Panc1 (cell line): ENCODE measurements around the gene TJP2. TPM values are rescaled to one million over a fixed set of nuclear protein-coding genes. Genes with fewer than 3 reads are reported as not detected.

ENCODE experiments used
- ATAC-seq: fragments of 200-7000 bp; cut with Tn5 transposase; 2 replicates; pipeline ENCODE4 v1.9.1; 2020; ENCODE audit warnings: mild to moderate bottlenecking, moderate library complexity
- BruUV-seq: library from RNA; stranded (reverse); fragments of 400-500 nt; replicated peaks from 2 replicates; lab custom pipeline; 2021; lab: Mats Ljungman, UMichigan
- CTCF ChIA-PET: fragments of 300-600 bp; sonication (Branson Sonifier 250); formaldehyde crosslinking; loops from one replicate; lab custom pipeline; 2022; ENCODE audit warnings: antibody characterized with exemption; lab: Charles Lee
- POLR2A ChIA-PET: fragments of 300-600 bp; sonication (Branson Sonifier 250); formaldehyde crosslinking; loops from one replicate; lab custom pipeline; 2022; ENCODE audit warnings: antibody characterized with exemption; lab: Charles Lee
- DNase-seq: peaks from one replicate; pipeline ENCODE4 v3.0.0-alpha.2; 2010; ENCODE audit warnings: low read depth, low spot score
- H3K27ac ChIP-seq: 2 replicates; pipeline ENCODE4 v1.5.1; 2011; ENCODE audit warnings: mild to moderate bottlenecking, low read length, inconsistent platforms
- H3K27me3 ChIP-seq: fragments of 200-500 bp; sonication (Bioruptor generic); 2 replicates; pipeline ENCODE4 v1.6.0; 2014; ENCODE audit warnings: low read length, inconsistent platforms; ENCODE audit not compliant: control insufficient read depth, insufficient read depth
- H3K36me3 ChIP-seq: fragments of 200-500 bp; sonication (Bioruptor generic); 2 replicates; pipeline ENCODE4 v1.5.1; 2014; ENCODE audit warnings: inconsistent platforms, mild to moderate bottlenecking, low read length, moderate library complexity; ENCODE audit not compliant: control insufficient read depth, insufficient read depth
- H3K4me1 ChIP-seq: 2 replicates; pipeline ENCODE4 v1.5.1; 2011; ENCODE audit warnings: inconsistent platforms, mild to moderate bottlenecking, low read length, moderate library complexity; ENCODE audit not compliant: control insufficient read depth, insufficient read depth
- H3K4me3 ChIP-seq, 2 experiments: 2 replicates each; pipeline ENCODE4 v1.5.1; 2011 to 2012; ENCODE audit warnings: low read depth in 2 of 2, low read length in 2 of 2, mild to moderate bottlenecking in 2 of 2, inconsistent platforms in 1 of 2, moderate library complexity in 1 of 2
- H3K9me3 ChIP-seq: fragments of 200-500 bp; sonication (Bioruptor generic); 2 replicates; pipeline ENCODE4 v1.5.1; 2014; ENCODE audit warnings: low read depth, mild to moderate bottlenecking, inconsistent platforms, low read length, moderate library complexity; ENCODE audit not compliant: control insufficient read depth, insufficient read depth
- POLR2AphosphoS5 ChIP-seq: IDR thresholded peaks from 2 replicates; pipeline ENCODE4 v1.6.1; 2012; ENCODE audit warnings: mild to moderate bottlenecking, low read depth, low read length, moderate library complexity
- SIN3A ChIP-seq: IDR thresholded peaks from 2 replicates; pipeline ENCODE4 v1.6.1; 2012; ENCODE audit warnings: low read depth, mild to moderate bottlenecking, low read length, moderate library complexity, borderline replicate concordance; ENCODE audit not compliant: insufficient read depth
- TCF7L2 ChIP-seq: IDR thresholded peaks from 2 replicates; pipeline ENCODE4 v1.6.1; 2011; ENCODE audit warnings: mild to moderate bottlenecking, low read depth, low read length, inconsistent platforms
- in situ Hi-C: cut with HindIII; loops from 2 replicates; pipeline ENCODE4 v1.10.0; 2016; ENCODE audit warnings: low sequenced_read_pairs, low pct_unique_long_range_greater_than_20kb
- intact Hi-C: fragments of 100-400 bp; cut with micrococcal nuclease; formaldehyde crosslinking; loops from one replicate; pipeline ENCODE4 v1.10.0; 2022; ENCODE audit not compliant: unreplicated experiment
- total RNA-seq: library from RNA; stranded (reverse); gene quantifications from one replicate; pipeline ENCODE4 v1.2.1, GENCODE V29; 2021; ENCODE audit not compliant: unreplicated experiment
- TF ChIP-seq, protein P1 (sequence below), 2 experiments: IDR thresholded peaks; 2 replicates each; pipeline ENCODE4 v1.6.1; 2011 to 2012; ENCODE audit warnings: low read depth in 2 of 2, control low read depth in 1 of 2, low read length in 1 of 2, mild to moderate bottlenecking in 1 of 2, moderate library complexity in 1 of 2; ENCODE audit not compliant: insufficient read depth in 1 of 2
- TF ChIP-seq, protein P2 (sequence below): fragments of 450-650 bp; IDR thresholded peaks from 2 replicates; pipeline ENCODE4 v1.5.1; 2017; ENCODE audit warnings: mild to moderate bottlenecking

Gene TJP2
- total RNA-seq, 1 experiment from 2014 or later: 40.2 TPM

DNA sequence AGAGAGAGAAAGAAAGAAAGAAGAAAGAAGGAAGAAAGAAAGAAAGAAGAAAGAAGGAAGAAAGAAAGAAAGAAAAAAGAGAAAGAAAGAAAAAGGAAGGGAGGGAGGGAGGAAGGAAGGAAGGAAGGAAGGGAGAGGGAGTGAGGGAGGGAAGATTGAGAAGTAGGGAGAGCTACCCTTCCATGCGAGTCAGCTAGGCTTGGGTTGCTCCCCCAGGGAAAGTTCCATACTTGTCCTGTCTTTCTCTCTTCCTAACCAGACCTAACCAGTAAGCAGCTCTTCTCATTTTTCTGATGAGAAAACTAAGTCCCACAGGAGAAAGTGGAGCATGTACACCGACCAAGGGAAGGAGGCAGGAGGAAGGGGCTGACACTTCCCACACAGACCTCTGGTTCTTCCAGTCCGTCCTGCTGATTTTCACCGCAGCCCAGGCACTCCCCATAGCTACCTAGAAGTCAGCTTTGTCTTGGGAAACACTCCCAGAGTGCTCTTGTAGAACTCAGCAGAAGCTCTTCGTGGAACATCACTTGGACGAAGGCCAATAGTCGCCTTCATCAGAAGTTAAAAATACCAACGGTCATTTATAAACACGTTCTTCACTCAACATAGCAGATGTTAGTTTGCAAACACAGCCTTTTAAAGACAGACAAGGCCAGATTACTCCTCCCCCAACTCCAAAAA lies 121.9 kb downstream of the TJP2 start:
- DNase-seq (no peak), ATAC-seq (no peak)
- POLR2A ChIA-PET: no interaction called here
- in situ Hi-C loops: no loop called here
- Histone ChIP-seq H3K27me3 (no peaks in the 10 kb centered on the region), H3K27ac (no peak overlapping the region), H3K9me3 (no peaks in the 10 kb centered on the region), H3K36me3 (no peaks in the 10 kb centered on the region), H3K4me3 (no peak overlapping the region), H3K4me1 (no peaks in the 10 kb centered on the region)
- no TSS peak for BruUV-seq
- TF ChIP-seq, protein P1, sequence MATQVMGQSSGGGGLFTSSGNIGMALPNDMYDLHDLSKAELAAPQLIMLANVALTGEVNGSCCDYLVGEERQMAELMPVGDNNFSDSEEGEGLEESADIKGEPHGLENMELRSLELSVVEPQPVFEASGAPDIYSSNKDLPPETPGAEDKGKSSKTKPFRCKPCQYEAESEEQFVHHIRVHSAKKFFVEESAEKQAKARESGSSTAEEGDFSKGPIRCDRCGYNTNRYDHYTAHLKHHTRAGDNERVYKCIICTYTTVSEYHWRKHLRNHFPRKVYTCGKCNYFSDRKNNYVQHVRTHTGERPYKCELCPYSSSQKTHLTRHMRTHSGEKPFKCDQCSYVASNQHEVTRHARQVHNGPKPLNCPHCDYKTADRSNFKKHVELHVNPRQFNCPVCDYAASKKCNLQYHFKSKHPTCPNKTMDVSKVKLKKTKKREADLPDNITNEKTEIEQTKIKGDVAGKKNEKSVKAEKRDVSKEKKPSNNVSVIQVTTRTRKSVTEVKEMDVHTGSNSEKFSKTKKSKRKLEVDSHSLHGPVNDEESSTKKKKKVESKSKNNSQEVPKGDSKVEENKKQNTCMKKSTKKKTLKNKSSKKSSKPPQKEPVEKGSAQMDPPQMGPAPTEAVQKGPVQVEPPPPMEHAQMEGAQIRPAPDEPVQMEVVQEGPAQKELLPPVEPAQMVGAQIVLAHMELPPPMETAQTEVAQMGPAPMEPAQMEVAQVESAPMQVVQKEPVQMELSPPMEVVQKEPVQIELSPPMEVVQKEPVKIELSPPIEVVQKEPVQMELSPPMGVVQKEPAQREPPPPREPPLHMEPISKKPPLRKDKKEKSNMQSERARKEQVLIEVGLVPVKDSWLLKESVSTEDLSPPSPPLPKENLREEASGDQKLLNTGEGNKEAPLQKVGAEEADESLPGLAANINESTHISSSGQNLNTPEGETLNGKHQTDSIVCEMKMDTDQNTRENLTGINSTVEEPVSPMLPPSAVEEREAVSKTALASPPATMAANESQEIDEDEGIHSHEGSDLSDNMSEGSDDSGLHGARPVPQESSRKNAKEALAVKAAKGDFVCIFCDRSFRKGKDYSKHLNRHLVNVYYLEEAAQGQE (IDR thresholded peaks at IDR 0.05; ENCODE audit: insufficient read depth in 1 of 2, low read depth in 2 of 2, low read length in 1 of 2): no peak
- TF ChIP-seq, protein P2, sequence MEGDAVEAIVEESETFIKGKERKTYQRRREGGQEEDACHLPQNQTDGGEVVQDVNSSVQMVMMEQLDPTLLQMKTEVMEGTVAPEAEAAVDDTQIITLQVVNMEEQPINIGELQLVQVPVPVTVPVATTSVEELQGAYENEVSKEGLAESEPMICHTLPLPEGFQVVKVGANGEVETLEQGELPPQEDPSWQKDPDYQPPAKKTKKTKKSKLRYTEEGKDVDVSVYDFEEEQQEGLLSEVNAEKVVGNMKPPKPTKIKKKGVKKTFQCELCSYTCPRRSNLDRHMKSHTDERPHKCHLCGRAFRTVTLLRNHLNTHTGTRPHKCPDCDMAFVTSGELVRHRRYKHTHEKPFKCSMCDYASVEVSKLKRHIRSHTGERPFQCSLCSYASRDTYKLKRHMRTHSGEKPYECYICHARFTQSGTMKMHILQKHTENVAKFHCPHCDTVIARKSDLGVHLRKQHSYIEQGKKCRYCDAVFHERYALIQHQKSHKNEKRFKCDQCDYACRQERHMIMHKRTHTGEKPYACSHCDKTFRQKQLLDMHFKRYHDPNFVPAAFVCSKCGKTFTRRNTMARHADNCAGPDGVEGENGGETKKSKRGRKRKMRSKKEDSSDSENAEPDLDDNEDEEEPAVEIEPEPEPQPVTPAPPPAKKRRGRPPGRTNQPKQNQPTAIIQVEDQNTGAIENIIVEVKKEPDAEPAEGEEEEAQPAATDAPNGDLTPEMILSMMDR: no peak
- intact Hi-C loops: no loop called here
- CTCF ChIA-PET: no interaction called here

DNA sequence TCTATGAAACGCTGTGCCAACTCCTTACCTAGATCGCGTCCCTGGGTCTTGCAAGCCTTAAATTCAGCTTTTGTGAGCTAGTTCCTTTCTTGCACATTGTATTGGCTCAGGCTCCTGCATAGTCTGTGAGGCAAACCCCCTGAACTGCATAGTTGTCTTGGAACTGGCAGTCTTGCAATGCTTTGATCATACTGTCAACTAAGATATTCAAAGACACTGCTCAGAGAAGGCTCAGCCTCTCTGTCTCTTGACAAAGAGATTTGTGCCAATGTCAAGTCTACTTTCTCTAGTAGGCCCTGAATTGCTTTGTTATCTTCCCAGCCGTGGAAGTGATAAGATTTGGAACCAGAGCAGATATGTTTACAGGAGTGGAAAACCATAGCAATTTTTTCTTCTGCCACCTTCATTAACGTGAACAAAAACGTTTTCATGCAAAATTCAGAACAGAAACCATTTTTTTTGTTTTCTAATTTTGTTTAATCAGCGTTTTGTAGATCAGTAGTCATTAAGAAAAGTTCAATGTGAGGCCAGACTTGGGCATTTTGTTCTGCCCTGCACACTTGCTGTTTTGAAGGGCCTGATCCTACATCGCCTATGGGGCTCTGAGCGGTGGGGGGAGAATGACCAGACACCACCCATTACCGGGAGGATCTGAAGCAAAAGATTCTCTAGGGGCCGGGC lies 123.4 kb downstream of the TJP2 start:
- in situ Hi-C loops (no loop called here), intact Hi-C loops (no loop called here)
- POLR2A ChIA-PET: no interaction called here
- no peaks in the 10 kb centered on the region for H3K9me3 ChIP-seq
- H3K27me3 ChIP-seq: no peaks in the 10 kb centered on the region
- H3K36me3 ChIP-seq: no peaks in the 10 kb centered on the region
- ATAC-seq (no peak), DNase-seq (no peak)
- no peak overlapping the region for H3K4me3 ChIP-seq
- TF ChIP-seq TCF7L2 (no peak), POLR2AphosphoS5 (no peak), SIN3A (no peak)
- TF ChIP-seq, protein P1 (IDR thresholded peaks at IDR 0.05; ENCODE audit: insufficient read depth in 1 of 2, low read depth in 2 of 2, low read length in 1 of 2): no peak
- TF ChIP-seq, protein P2: no peak
- H3K27ac ChIP-seq: no peak overlapping the region
- CTCF ChIA-PET: no interaction called here
- H3K4me1 ChIP-seq: no peaks in the 10 kb centered on the region
- BruUV-seq: no TSS peak
